ENCODE measurements around the gene SPIRE1.

SPIRE1 gene

GRCh38 chr18:12585218-12585617 is 72.7 kb downstream of the SPIRE1 start:
- no peaks in the 10 kb centered on the region for H3K79me2 ChIP-seq (ENCODE audit: insufficient read depth, low read length)
- no peaks in the 10 kb centered on the region for H3K4me1 ChIP-seq (ENCODE audit: insufficient read depth, low read length, severe bottlenecking)
- H2AFZ ChIP-seq (ENCODE audit: low read length) = no peak overlapping the region
- no peaks in the 10 kb centered on the region for H3K9me2 ChIP-seq (ENCODE audit: low read depth, low read length)
- no peak overlapping the region for H3K4me2 ChIP-seq (ENCODE audit: low read length)
- no peaks in the 10 kb centered on the region for H3K27me3 ChIP-seq (ENCODE audit: insufficient read depth, low read length)
- no peaks in the 10 kb centered on the region for H4K20me1 ChIP-seq (ENCODE audit: insufficient read depth, low read length)
- H3K9ac ChIP-seq (ENCODE audit: low read length) = no peak overlapping the region
- no peaks in the 10 kb centered on the region for H3K9me3 ChIP-seq (ENCODE audit: low read length)
- no peaks in the 10 kb centered on the region for H3F3A ChIP-seq (ENCODE audit: insufficient read depth, low read length)
- TF ChIP-seq, protein P1, sequence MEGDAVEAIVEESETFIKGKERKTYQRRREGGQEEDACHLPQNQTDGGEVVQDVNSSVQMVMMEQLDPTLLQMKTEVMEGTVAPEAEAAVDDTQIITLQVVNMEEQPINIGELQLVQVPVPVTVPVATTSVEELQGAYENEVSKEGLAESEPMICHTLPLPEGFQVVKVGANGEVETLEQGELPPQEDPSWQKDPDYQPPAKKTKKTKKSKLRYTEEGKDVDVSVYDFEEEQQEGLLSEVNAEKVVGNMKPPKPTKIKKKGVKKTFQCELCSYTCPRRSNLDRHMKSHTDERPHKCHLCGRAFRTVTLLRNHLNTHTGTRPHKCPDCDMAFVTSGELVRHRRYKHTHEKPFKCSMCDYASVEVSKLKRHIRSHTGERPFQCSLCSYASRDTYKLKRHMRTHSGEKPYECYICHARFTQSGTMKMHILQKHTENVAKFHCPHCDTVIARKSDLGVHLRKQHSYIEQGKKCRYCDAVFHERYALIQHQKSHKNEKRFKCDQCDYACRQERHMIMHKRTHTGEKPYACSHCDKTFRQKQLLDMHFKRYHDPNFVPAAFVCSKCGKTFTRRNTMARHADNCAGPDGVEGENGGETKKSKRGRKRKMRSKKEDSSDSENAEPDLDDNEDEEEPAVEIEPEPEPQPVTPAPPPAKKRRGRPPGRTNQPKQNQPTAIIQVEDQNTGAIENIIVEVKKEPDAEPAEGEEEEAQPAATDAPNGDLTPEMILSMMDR (IDR thresholded peaks at IDR 0.05; ENCODE audit: low read length) = no peak
- no peak for TF ChIP-seq EZH2 (IDR thresholded peaks at IDR 0.05; ENCODE audit: borderline replicate concordance, low read length)
- no peak overlapping the region for H3K27ac ChIP-seq (ENCODE audit: low read depth, low read length, poor library complexity, severe bottlenecking)
- H3K36me3 ChIP-seq (ENCODE audit: insufficient read depth, low read length) = no peaks in the 10 kb centered on the region
- no peak overlapping the region for H3K4me3 ChIP-seq (ENCODE audit: low read depth, low read length, poor library complexity, severe bottlenecking)

DNA sequence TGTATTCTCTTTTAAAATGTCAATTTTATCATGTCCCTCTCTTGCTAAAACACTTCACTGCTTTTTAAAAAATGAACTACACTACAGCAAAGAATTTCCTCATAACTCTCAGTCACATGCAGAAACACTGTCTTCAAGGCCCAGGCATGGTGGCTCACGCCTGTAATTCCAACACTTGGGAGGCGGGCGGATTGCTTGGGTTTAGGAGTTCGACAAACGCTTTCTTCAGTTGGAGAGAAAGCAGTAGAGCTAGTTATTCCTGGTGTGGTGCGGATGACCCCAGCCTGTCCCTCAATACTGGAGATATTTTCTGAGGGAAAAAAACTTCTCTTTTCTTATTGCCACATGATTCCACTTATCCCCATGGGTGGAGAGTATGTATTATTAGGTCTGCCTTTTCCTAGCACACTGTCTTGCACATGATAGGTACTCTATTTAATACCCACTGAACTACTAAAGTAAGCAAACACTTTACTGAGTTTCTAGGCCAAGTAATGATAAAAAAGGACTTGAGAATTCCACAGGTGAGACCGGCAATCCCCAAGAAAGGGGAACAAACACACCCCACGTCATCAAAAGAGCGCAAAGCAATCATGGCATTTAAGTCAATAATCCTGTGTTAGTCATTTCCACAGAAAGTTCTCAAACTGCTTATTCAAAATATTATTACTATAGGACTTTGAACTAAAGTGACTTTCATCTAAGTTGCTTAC is 77.1 kb downstream of the SPIRE1 start:
- Histone ChIP-seq H3K9me2 (ENCODE audit: low read depth, low read length) (no peaks in the 10 kb centered on the region), H4K20me1 (ENCODE audit: insufficient read depth, low read length) (no peaks in the 10 kb centered on the region), H3K36me3 (ENCODE audit: insufficient read depth, low read length) (no peaks in the 10 kb centered on the region), H3K79me2 (ENCODE audit: insufficient read depth, low read length) (no peaks in the 10 kb centered on the region), H2AFZ (ENCODE audit: low read length) (no peak overlapping the region), H3K4me1 (ENCODE audit: insufficient read depth, low read length, severe bottlenecking) (no peaks in the 10 kb centered on the region), H3K4me3 (ENCODE audit: low read depth, low read length, poor library complexity, severe bottlenecking) (no peak overlapping the region), H3K9me3 (ENCODE audit: low read length) (peaks cover 4% of the 10 kb centered on the region; the same call in 1 of the 2 replicates), H3F3A (ENCODE audit: insufficient read depth, low read length) (no peaks in the 10 kb centered on the region), H3K4me2 (ENCODE audit: low read length) (no peak overlapping the region), H3K27me3 (ENCODE audit: insufficient read depth, low read length) (no peaks in the 10 kb centered on the region), H3K9ac (ENCODE audit: low read length) (no peak overlapping the region), H3K27ac (ENCODE audit: low read depth, low read length, poor library complexity, severe bottlenecking) (no peak overlapping the region)
- TF ChIP-seq EZH2 (IDR thresholded peaks at IDR 0.05; ENCODE audit: borderline replicate concordance, low read length) = no peak
- TF ChIP-seq, protein P1 (IDR thresholded peaks at IDR 0.05; ENCODE audit: low read length) = no peak

DNA sequence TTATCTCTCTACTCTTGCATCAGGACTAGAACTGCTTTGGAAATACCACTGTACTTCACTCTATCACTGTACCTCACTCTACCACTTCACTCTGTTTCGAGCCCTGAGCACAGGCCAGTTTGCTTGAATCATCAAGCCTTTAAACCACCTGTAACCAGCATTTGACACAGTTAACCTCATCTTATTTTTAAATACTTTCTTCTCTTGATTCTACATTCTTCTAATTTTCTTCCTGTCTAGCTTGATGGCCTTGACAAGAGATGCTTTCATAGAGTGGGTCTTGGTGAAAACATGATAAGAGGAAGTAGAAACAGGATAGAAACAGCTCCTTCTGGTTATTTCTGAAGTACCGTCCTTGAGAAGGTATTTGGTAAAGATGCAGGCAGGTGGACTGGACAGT is 78.1 kb downstream of the SPIRE1 start:
- no peaks in the 10 kb centered on the region for H3K79me2 ChIP-seq (ENCODE audit: insufficient read depth, low read length)
- H3K4me3 ChIP-seq (ENCODE audit: low read depth, low read length, poor library complexity, severe bottlenecking) = no peak overlapping the region
- H3K27ac ChIP-seq (ENCODE audit: low read depth, low read length, poor library complexity, severe bottlenecking) = no peak overlapping the region
- TF ChIP-seq, protein P1 (IDR thresholded peaks at IDR 0.05; ENCODE audit: low read length) = no peak
- TF ChIP-seq EZH2 (IDR thresholded peaks at IDR 0.05; ENCODE audit: borderline replicate concordance, low read length) = no peak
- no peaks in the 10 kb centered on the region for H4K20me1 ChIP-seq (ENCODE audit: insufficient read depth, low read length)
- H3K9me3 ChIP-seq (ENCODE audit: low read length) = peaks cover 4% of the 10 kb centered on the region; the same call in 1 of the 2 replicates
- H3K4me1 ChIP-seq (ENCODE audit: insufficient read depth, low read length, severe bottlenecking) = no peaks in the 10 kb centered on the region
- H3F3A ChIP-seq (ENCODE audit: insufficient read depth, low read length) = no peaks in the 10 kb centered on the region
- H3K9ac ChIP-seq (ENCODE audit: low read length) = no peak overlapping the region
- H3K36me3 ChIP-seq (ENCODE audit: insufficient read depth, low read length) = no peaks in the 10 kb centered on the region
- H3K9me2 ChIP-seq (ENCODE audit: low read depth, low read length) = no peaks in the 10 kb centered on the region
- H3K27me3 ChIP-seq (ENCODE audit: insufficient read depth, low read length) = no peaks in the 10 kb centered on the region
- H3K4me2 ChIP-seq (ENCODE audit: low read length) = no peak overlapping the region
- H2AFZ ChIP-seq (ENCODE audit: low read length) = no peak overlapping the region
